GM21381 (cell line): Measurements from ENCODE around the gene HMGCS1.
"Not testable (repeated sequence)": the region's sequence is repeated elsewhere in the genome, so short reads cannot be mapped to it uniquely, and the experiment has no call there.

ENCODE experiments used
- ATAC-seq: cut with Tn5 transposase; IDR thresholded peaks from one replicate; pipeline ENCODE4 v1.9.1; 2021; ENCODE audit warnings: mild to moderate bottlenecking, moderate library complexity; ENCODE audit not compliant: unreplicated experiment

The HMGCS1 gene

DNA sequence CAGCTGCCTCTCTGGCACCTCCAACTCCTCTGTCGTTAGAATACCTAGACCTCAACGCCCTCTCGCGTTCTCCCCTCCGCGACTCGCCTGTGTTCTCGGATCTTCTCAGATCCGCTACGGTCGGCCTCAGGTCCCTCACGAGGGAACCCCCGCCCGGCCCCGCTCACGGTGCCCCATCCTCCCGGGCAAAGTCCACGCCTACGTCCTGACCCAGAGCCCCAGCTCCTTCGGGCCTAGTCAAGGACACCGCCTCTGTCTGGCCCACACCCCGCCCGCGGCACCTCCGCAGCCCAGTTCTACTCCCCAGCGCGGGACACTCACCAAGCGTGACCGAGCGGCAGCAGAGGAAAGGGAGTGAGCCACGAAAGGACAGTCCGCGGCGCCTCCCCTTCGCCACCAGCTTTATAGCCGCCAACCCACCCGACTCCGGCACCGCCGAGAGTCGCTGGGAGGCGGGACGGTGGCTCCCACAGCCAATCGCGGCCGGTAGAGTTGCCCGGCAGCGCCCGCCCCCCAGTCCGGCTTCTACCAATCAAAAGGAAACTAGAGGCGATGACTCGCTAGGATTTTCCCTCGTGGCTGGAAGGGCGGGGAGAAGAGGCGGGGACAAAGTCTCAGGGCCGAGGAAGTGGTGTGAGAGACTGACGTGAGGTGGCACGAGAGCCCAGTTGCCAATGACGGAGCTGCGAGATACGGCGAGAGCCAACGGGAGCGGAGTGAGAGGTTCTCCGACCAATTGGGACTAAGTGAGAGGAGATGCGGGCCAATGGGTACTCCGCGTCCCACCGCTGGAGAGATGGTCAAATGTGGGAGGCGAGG is at the start of gene HMGCS1:
TSS of gene HMGCS1 (minus strand) at position 378 of the 819 bp plus-strand sequence. CDS start 14,447 bp downstream, outside the sequence.
- peak; percentile 92 for ATAC-seq

- ATAC-seq, result no peak
Observed at GRCh38 chr5:43358726-43359125, 45.5 kb upstream of the HMGCS1 start.

DNA sequence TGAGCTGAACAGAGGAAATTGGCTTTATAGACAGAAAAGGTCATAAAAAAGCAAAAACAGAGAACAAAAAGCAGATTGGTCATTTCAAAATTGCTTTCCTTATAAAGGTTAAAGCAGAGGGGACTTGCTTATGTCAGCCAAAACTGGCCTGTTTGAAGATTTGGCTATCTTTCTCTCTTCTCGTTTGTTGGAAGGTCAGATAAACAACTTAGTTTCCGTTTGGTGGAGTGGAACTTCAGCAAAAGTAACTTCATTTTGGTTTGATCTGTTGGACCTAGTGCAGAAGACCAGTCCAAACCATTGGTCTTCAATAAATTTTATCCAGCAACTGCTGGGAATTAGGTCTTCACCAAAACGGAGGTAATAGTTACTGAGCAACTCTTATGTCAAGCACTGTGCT is 45.1 kb upstream of the HMGCS1 start:
- no peak for ATAC-seq

GRCh38 chr5:43357878-43358281 is 44.7 kb upstream of the HMGCS1 start:
- no peak for ATAC-seq

GRCh38 chr5:43357067-43357466 is 43.9 kb upstream of the HMGCS1 start:
- no peak for ATAC-seq

- ATAC-seq, result no peak
Observed at GRCh38 chr5:43354774-43355173, 41.6 kb upstream of the HMGCS1 start.

DNA sequence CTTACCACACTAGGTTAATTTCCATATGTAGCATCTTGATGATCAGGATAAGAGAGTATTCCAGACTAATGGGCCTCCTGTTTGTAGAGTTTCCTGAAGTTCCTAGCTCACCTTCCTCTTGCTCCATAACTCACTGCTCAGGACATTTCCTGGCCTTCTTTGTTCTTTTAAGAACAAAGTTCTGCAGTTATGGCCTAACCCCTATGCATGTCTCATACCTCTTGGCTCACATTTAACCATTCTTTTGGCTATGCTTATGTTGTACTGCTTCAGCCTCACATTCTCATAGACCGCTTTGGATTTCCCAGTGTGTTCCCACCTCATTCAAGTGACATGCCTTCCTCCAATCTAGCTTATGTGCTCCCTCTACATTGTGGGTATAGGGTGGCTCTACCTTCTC is 40.5 kb upstream of the HMGCS1 start:
- ATAC-seq, result no peak

GRCh38 chr5:43352915-43353314 is 39.7 kb upstream of the HMGCS1 start:
- ATAC-seq, result no peak

DNA sequence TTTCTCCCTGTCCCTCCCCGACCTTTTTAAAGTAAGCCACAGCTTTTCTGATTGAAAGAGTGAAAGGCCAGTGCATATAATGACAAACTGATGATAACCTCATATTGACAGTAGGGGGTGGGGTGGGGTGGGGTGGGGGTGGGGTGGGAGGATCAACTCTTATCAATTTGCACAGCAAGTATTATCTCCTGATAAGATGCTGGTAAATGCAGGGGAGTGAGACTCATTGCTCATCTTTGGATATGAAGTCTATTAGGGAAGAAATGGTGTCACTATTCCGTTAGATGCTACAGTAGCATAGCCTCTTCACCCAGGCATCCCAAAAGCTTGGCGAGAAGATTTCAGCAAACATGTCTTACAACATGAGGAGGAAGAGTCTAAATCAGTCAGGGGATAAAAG is 38.9 kb upstream of the HMGCS1 start:
- ATAC-seq, result no peak

- no peak for ATAC-seq
Observed at GRCh38 chr5:43348861-43349363, 35.7 kb upstream of the HMGCS1 start.

GRCh38 chr5:43348207-43348606 is 35.0 kb upstream of the HMGCS1 start:
- no peak for ATAC-seq

GRCh38 chr5:43338862-43339261 is 25.6 kb upstream of the HMGCS1 start:
- ATAC-seq, result no peak

DNA sequence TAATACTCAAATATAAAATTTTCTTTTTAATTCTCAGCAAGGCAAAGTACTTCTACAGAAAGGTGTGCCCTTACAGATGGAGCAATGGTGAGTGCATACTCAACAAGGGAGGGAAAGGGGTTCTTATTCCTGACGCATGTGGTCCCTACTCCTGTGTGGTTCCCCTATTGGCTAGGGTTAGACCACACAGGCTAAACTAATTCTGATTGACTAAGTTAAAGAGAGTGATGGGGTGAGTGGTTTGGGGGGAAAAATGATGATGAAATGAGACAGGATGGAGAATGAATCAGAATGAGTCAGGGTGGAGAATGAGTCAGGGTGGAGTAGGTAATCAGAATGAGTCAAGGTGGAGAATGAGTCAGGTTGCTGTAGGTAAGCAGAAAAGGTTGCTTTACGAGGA is 22.9 kb upstream of the HMGCS1 start:
- no peak for ATAC-seq

GRCh38 chr5:43335681-43336080 is 22.5 kb upstream of the HMGCS1 start:
- ATAC-seq, result no peak

- no peak for ATAC-seq
Observed at GRCh38 chr5:43332401-43332800, 19.2 kb upstream of the HMGCS1 start.

- not testable (repeated sequence) for ATAC-seq
Observed at GRCh38 chr5:43325624-43326023, 12.4 kb upstream of the HMGCS1 start.

GRCh38 chr5:43323488-43323887 is 10.3 kb upstream of the HMGCS1 start:
- ATAC-seq, result not testable (repeated sequence)

DNA sequence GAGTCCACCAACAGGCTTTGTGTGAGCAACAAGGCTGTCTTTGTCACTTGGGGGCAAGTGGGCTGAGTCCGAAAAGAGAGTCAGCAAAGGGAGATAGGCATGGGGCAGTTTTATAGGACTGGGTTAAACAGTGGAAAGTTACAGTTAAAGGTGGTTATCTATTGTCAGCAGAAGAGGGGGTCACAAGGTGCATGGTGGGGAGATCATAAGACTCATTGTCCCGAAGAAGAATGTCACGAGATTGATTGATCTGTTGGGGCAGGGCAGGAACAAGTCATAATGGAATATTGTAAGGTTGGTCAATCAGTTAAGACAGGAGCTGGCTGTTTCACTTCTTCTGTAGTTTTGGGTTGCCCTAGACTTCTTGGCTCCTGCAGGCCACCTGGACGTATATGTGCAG is 7.6 kb upstream of the HMGCS1 start:
- no peak for ATAC-seq

DNA sequence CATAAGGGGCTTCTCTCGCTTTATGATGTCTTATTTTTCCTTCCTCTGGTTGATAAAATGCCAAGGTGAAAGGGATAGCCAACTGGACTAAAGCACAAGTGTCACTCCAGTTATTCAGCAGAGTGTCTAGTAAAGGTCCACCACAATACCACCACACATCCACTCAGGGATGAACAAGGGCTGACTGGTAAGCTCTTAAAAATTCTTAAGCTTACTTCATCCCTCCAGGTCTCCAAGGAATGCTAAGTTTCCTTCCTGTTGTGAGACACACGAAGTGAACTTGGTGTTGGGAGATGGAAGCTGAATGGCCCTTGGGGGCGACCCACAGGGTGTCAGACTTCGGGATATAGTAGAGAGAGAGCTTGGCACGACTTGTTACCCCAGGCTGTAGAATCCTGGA is 3.2 kb upstream of the HMGCS1 start:
- ATAC-seq, result no peak

- no peak for ATAC-seq
Observed at GRCh38 chr5:43315682-43316081, 2.5 kb upstream of the HMGCS1 start.

DNA sequence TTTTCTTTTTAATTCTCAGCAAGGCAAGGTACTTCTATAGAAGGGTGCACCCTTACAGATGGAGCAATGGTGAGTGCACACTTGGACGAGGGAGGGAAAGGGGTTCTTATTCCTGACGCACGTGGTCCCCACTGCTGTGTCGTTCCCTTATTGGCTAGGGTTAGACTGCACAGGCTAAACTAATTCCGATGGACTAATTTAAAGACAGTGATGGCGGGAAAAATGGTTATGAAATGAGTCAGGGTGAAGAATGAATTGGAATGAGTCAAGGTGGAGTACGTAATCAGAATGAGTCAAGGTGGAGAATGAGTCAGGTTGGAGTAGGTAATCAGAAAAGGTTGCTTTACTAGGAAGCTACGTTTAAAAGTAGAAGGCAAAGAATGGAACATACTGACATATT is 2.1 kb upstream of the HMGCS1 start:
- no peak for ATAC-seq

DNA sequence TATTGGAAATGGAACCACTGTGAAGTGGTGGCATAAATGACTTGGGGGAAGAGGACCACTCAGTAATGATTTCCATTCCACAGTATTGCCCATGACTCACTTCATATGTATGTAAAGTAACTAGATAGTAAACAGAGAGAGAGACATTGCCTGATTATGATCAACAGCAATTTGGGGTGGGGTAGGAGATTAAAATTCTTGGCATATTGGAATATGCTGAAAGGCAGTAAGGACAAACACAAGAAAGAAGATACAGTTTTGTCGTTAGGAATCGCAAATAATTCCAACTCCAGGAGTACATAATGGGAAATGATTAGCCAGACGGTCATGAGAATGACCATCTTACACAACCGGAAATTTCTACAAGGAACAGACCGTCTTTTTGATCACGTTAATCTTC is 1.5 kb upstream of the HMGCS1 start:
- ATAC-seq, result no peak
